HCT116 (cell line): ENCODE results near the gene FAH. TPM values are rescaled to one million over a fixed set of nuclear protein-coding genes. Genes with fewer than 3 reads are reported as not detected.

Experiments used
- ATAC-seq: fragments of 200-7000 bp; cut with Tn5 transposase; 2 replicates; pipeline ENCODE4 v1.9.1; 2020; ENCODE audit warnings: mild to moderate bottlenecking, moderate library complexity
- BruUV-seq: library from RNA; stranded (reverse); fragments of 400-500 nt; replicated peaks from 2 replicates; lab custom pipeline; 2021; lab: Mats Ljungman, UMichigan
- CTCF ChIA-PET: fragments of 300-600 bp; sonication (Branson Sonifier 250); formaldehyde crosslinking; loops from one replicate; lab custom pipeline; 2021; ENCODE audit warnings: antibody characterized with exemption; lab: Charles Lee
- POLR2A ChIA-PET: fragments of 300-600, 350-600 bp; sonication (Branson Sonifier 250); formaldehyde crosslinking; loops from one replicate; lab custom pipeline; 2021; ENCODE audit warnings: antibody characterized with exemption; lab: Charles Lee
- RAD21 ChIA-PET, 2 experiments: fragments of 300-600 bp; sonication (Branson Sonifier 250); formaldehyde crosslinking; loops; one replicate each; lab custom pipeline; 2023; ENCODE audit warnings: low total read pairs in 2 of 2; ENCODE audit not compliant: uncharacterized antibody in 2 of 2, unreplicated experiment in 2 of 2, low non-redundant PET in 1 of 2; lab: Charles Lee
- DNase-seq: peaks from one replicate; pipeline ENCODE4 v3.0.0-alpha.2; 2010; ENCODE audit warnings: low read depth, low spot score
- H2AFZ ChIP-seq: fragments of 200-600 bp; shearing (Covaris generic), sonication (generic); 2 replicates; pipeline ENCODE4 v1.6.1; 2017; ENCODE audit warnings: low read depth, mixed run types, mixed read lengths, antibody characterized with exemption, low read length; ENCODE audit not compliant: poor library complexity, severe bottlenecking
- H3K27ac ChIP-seq: 2 replicates; pipeline ENCODE4 v1.5.1; 2012; ENCODE audit warnings: low read depth, low read length
- H3K27me3 ChIP-seq: fragments of 200-600 bp; sonication (generic); 2 replicates; pipeline ENCODE4 v1.6.1; 2016; ENCODE audit warnings: mixed run types, low read length, mixed read lengths; ENCODE audit not compliant: insufficient read depth
- H3K36me3 ChIP-seq, 2 experiments: fragments of 200-500 bp in 1 of 2; fragments of 200-600 bp in 1 of 2; sonication (Bioruptor generic) in 1 of 2; sonication (generic) in 1 of 2; 2 replicates each; pipeline versions ENCODE4 v1.5.1 to v1.6.1; 2014 to 2016; ENCODE audit warnings: low read length in 2 of 2, inconsistent platforms in 1 of 2, mixed read lengths in 1 of 2, mixed run types in 1 of 2; ENCODE audit not compliant: insufficient read depth in 2 of 2, control insufficient read depth in 1 of 2
- H3K4me1 ChIP-seq, 2 experiments: fragments of 200-600 bp in 1 of 2; sonication (generic) in 1 of 2; 2 replicates each; pipeline versions ENCODE4 v1.5.1 to v1.6.1; 2012 to 2017; ENCODE audit warnings: low read length in 2 of 2, inconsistent platforms in 1 of 2, mild to moderate bottlenecking in 1 of 2, mixed read lengths in 1 of 2, mixed run types in 1 of 2, moderate library complexity in 1 of 2; ENCODE audit not compliant: insufficient read depth in 2 of 2, control insufficient read depth in 1 of 2
- H3K4me2 ChIP-seq: fragments of 200-600 bp; sonication (generic); 2 replicates; pipeline ENCODE4 v1.6.1; 2017; ENCODE audit warnings: mixed run types, low read length, mixed read lengths
- H3K4me3 ChIP-seq, 2 experiments: fragments of 200-600 bp in 1 of 2; sonication (generic) in 1 of 2; replicated peaks in 1 of 2; 2 replicates each; pipeline ENCODE4 v1.5.1; 2011 to 2016; ENCODE audit warnings: low read length in 2 of 2, control low read depth in 1 of 2, low read depth in 1 of 2, mild to moderate bottlenecking in 1 of 2, mixed read lengths in 1 of 2, mixed run types in 1 of 2
- H3K79me2 ChIP-seq: fragments of 200-600 bp; sonication (generic); 2 replicates; pipeline ENCODE4 v1.6.1; 2017; ENCODE audit warnings: mild to moderate bottlenecking, mixed run types, low read length, moderate library complexity, mixed read lengths; ENCODE audit not compliant: insufficient read depth
- H3K9ac ChIP-seq: fragments of 200-600 bp; sonication (generic); 2 replicates; pipeline ENCODE4 v1.6.1; 2016; ENCODE audit warnings: low read length, mixed read lengths
- H3K9me2 ChIP-seq: fragments of 200-600 bp; sonication (generic), shearing (Covaris generic); 2 replicates; pipeline ENCODE4 v1.6.1; 2017; ENCODE audit warnings: mixed run types, mild to moderate bottlenecking, moderate library complexity; ENCODE audit not compliant: insufficient read depth
- H3K9me3 ChIP-seq, 2 experiments: fragments of 200-500 bp in 1 of 2; fragments of 200-600 bp in 1 of 2; sonication (Bioruptor generic) in 1 of 2; sonication (generic) in 1 of 2; 2 replicates each; pipeline ENCODE4 v1.6.1; 2014 to 2017; ENCODE audit warnings: low read length in 2 of 2, mixed read lengths in 2 of 2, inconsistent platforms in 1 of 2, low read depth in 1 of 2, mild to moderate bottlenecking in 1 of 2, mixed run types in 1 of 2, moderate library complexity in 1 of 2; ENCODE audit not compliant: control insufficient read depth in 1 of 2, insufficient read depth in 1 of 2
- H4K20me1 ChIP-seq: fragments of 200-600 bp; sonication (generic), shearing (Covaris generic); 2 replicates; pipeline ENCODE4 v1.6.1; 2017; ENCODE audit warnings: mixed run types, mild to moderate bottlenecking, moderate library complexity; ENCODE audit not compliant: insufficient read depth
- ELF1 ChIP-seq: IDR thresholded peaks from 2 replicates; pipeline ENCODE4 v1.6.1; 2012; ENCODE audit warnings: low read depth, borderline replicate concordance
- EZH2 ChIP-seq: fragments of 200-600 bp; sonication (generic); IDR thresholded peaks from 2 replicates; pipeline ENCODE4 v1.6.1; 2017; ENCODE audit warnings: antibody characterized with exemption, mixed run types
- EZH2phosphoT487 ChIP-seq: fragments of 200-600 bp; IDR thresholded peaks from 2 replicates; pipeline ENCODE4 v1.6.1; 2018; ENCODE audit warnings: antibody characterized with exemption, borderline replicate concordance
- FOSL1 ChIP-seq: IDR thresholded peaks from 2 replicates; pipeline ENCODE4 v1.6.1; 2012; ENCODE audit warnings: low read depth
- POLR2A ChIP-seq: IDR thresholded peaks from 2 replicates; pipeline ENCODE4 v1.7.0; 2011; ENCODE audit warnings: borderline replicate concordance; ENCODE audit not compliant: insufficient read depth, insufficient read length; ENCODE audit errors: extremely low read depth
- POLR2AphosphoS5 ChIP-seq: IDR thresholded peaks from 2 replicates; pipeline ENCODE4 v1.6.1; 2011; ENCODE audit warnings: mild to moderate bottlenecking, low read depth, low read length, moderate library complexity
- RAD21 ChIP-seq: IDR thresholded peaks from 2 replicates; pipeline ENCODE4 v1.6.1; 2012; ENCODE audit warnings: low read depth, mild to moderate bottlenecking
- SIN3A ChIP-seq: IDR thresholded peaks from 2 replicates; pipeline ENCODE4 v1.6.1; 2012; ENCODE audit warnings: low read depth
- SRF ChIP-seq: IDR thresholded peaks from 2 replicates; pipeline ENCODE4 v1.6.1; 2012; ENCODE audit warnings: low read depth
- YY1 ChIP-seq: IDR thresholded peaks from 2 replicates; pipeline ENCODE4 v1.6.1; 2011; ENCODE audit warnings: low read length, low read depth, moderate library complexity, mild to moderate bottlenecking; ENCODE audit not compliant: insufficient replicate concordance; ENCODE audit errors: extremely low read depth
- ZFX ChIP-seq: fragments of 450-650 bp; IDR thresholded peaks from 2 replicates; pipeline ENCODE4 v1.6.1; 2017
- intact Hi-C: fragments of 100-400 bp; cut with micrococcal nuclease; formaldehyde crosslinking; loops from 2 replicates; pipeline ENCODE4 v1.10.0; 2022
- total RNA-seq: library from RNA; stranded (reverse); gene quantifications from one replicate; pipeline ENCODE4 v1.2.1, GENCODE V29; 2021; ENCODE audit not compliant: unreplicated experiment
- TF ChIP-seq, protein P1 (sequence below): IDR thresholded peaks from 2 replicates; pipeline ENCODE4 v1.6.1; 2012
- TF ChIP-seq, protein P2 (sequence below): IDR thresholded peaks from 2 replicates; pipeline ENCODE4 v1.6.1; 2012
- TF ChIP-seq, protein P3 (sequence below), 3 experiments: fragments of 200-600 bp in 1 of 3; sonication (generic) in 1 of 3; IDR thresholded peaks in 2 of 3; conservative IDR thresholded peaks in 1 of 3; 2 replicates each; pipeline ENCODE4 v1.5.1; 2012 to 2017; ENCODE audit warnings: low read depth in 2 of 3, low read length in 2 of 3, antibody characterized with exemption in 1 of 3, borderline replicate concordance in 1 of 3, control low read depth in 1 of 3, mild to moderate bottlenecking in 1 of 3, mixed read lengths in 1 of 3, mixed run types in 1 of 3, moderate library complexity in 1 of 3; ENCODE audit not compliant: insufficient read depth in 1 of 3

The FAH gene
- total RNA-seq, 1 experiment from 2014 or later = 20.0 TPM

DNA sequence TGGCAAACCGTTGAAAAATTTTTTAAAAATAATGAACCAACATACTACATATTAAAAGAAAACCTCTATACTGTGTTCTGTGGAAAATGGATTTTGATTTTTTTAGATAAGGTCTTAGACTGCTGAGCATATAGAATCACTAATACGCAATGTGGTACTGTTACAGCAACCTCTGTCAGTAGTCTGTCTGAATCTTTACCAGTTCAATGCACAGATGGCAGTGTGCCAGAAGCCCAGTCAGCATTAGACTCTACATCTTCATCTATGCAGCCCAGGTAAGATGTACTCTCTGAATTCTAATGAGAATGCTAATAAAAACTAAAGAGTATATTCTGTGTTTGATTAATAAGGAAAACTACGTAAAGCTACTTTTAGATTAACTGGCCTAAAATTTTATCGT lies 31.3 kb upstream of the FAH start:
- Histone ChIP-seq H4K20me1 (no peaks in the 10 kb centered on the region; the same call in 1 of the 2 replicates), H3K4me2 (no peak overlapping the region), H3K27ac (no peak overlapping the region), H3K36me3 (0 out of 4 replicates have a peak, but pooled peaks cover 0 to 2% of the 10 kb centered on the region in 2 experiments), H3K4me3 (no peak overlapping the region), H2AFZ (no peak overlapping the region), H3K4me1 (peaks cover 0 to 8% of the 10 kb centered on the region in 2 experiments; a peak in 2 of 4 replicates), H3K9me3 (no peaks in the 10 kb centered on the region), H3K27me3 (no peaks in the 10 kb centered on the region), H3K9ac (no peak overlapping the region), H3K79me2 (peaks cover 13% of the 10 kb centered on the region; the same call in 1 of the 2 replicates), H3K9me2 (no peaks in the 10 kb centered on the region)
- BruUV-seq = no TSS peak
- intact Hi-C loops = no loop called here
- ChIA-PET CTCF (no interaction called here), POLR2A (no interaction called here), RAD21 (no interaction called here)
- ATAC-seq = no peak
- TF ChIP-seq, protein P1, sequence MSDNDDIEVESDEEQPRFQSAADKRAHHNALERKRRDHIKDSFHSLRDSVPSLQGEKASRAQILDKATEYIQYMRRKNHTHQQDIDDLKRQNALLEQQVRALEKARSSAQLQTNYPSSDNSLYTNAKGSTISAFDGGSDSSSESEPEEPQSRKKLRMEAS = no peak
- TF ChIP-seq POLR2AphosphoS5 = no peak
- TF ChIP-seq, protein P2, sequence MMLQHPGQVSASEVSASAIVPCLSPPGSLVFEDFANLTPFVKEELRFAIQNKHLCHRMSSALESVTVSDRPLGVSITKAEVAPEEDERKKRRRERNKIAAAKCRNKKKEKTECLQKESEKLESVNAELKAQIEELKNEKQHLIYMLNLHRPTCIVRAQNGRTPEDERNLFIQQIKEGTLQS = no peak
- TF ChIP-seq ZFX = no peak
- TF ChIP-seq EZH2phosphoT487 = no peak
- TF ChIP-seq, protein P3, sequence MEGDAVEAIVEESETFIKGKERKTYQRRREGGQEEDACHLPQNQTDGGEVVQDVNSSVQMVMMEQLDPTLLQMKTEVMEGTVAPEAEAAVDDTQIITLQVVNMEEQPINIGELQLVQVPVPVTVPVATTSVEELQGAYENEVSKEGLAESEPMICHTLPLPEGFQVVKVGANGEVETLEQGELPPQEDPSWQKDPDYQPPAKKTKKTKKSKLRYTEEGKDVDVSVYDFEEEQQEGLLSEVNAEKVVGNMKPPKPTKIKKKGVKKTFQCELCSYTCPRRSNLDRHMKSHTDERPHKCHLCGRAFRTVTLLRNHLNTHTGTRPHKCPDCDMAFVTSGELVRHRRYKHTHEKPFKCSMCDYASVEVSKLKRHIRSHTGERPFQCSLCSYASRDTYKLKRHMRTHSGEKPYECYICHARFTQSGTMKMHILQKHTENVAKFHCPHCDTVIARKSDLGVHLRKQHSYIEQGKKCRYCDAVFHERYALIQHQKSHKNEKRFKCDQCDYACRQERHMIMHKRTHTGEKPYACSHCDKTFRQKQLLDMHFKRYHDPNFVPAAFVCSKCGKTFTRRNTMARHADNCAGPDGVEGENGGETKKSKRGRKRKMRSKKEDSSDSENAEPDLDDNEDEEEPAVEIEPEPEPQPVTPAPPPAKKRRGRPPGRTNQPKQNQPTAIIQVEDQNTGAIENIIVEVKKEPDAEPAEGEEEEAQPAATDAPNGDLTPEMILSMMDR (IDR thresholded peaks at IDR 0.05 in 2 of 3, conservative IDR thresholded peaks at IDR 0.05 in 1 of 3; ENCODE audit: borderline replicate concordance in 1 of 3, insufficient read depth in 1 of 3, low read depth in 2 of 3, low read length in 2 of 3) = no peak
- TF ChIP-seq FOSL1 = no peak
- TF ChIP-seq EZH2 = no peak
- TF ChIP-seq YY1 = no peak
- no peak for TF ChIP-seq ELF1
- no peak for TF ChIP-seq POLR2A
- no peak for TF ChIP-seq RAD21
- no peak for TF ChIP-seq SRF
- no peak for TF ChIP-seq SIN3A
- DNase-seq = no peak
